Muscle layer of duodenum (tissue), 2 donors: ENCODE measurements around the gene MESP2.
A peak's percentile ranks its signal among the peaks of the same experiment; 100 is the strongest.
"Not testable (repeated sequence)": the region's sequence is repeated elsewhere in the genome, so short reads cannot be mapped to it uniquely, and the experiment has no call there.

Source experiments
- H3K27ac ChIP-seq: one replicate; pipeline ENCODE4 v1.7.0; 2013; ENCODE audit warnings: mild to moderate bottlenecking, low read length
- H3K27me3 ChIP-seq: one replicate; pipeline ENCODE4 v1.7.0; 2013; ENCODE audit warnings: low read depth, mild to moderate bottlenecking, control low read depth, low read length
- H3K36me3 ChIP-seq, 2 donors: one replicate each; pipeline ENCODE4 v1.7.0; 2013; ENCODE audit warnings: low read length in 2 of 2, control low read depth in 1 of 2, mild to moderate bottlenecking in 1 of 2; ENCODE audit not compliant: insufficient read depth in 2 of 2, control insufficient read depth in 1 of 2
- H3K4me1 ChIP-seq, 2 donors: one replicate each; pipeline ENCODE4 v1.7.0; 2013; ENCODE audit warnings: low read length in 2 of 2, mild to moderate bottlenecking in 2 of 2, control low read depth in 1 of 2, moderate library complexity in 1 of 2; ENCODE audit not compliant: insufficient read depth in 2 of 2, control insufficient read depth in 1 of 2
- H3K4me3 ChIP-seq, 2 donors: one replicate each; pipeline ENCODE4 v1.7.0; 2013; ENCODE audit warnings: low read length in 2 of 2, low read depth in 1 of 2, mild to moderate bottlenecking in 1 of 2
- H3K9me3 ChIP-seq, 2 donors: one replicate each; pipeline ENCODE4 v1.7.0; 2013; ENCODE audit warnings: low read length in 2 of 2, control low read depth in 1 of 2, mild to moderate bottlenecking in 1 of 2; ENCODE audit not compliant: control insufficient read depth in 1 of 2
- donor health status: healthy.

MESP2 gene

GRCh38 chr15:89770041-89770440, 6.1 kb upstream of the MESP2 start:
- H3K4me3 ChIP-seq = no peak overlapping the region
- no peaks in the 10 kb centered on the region for H3K36me3 ChIP-seq
- H3K27ac ChIP-seq = no peak overlapping the region
- no peaks in the 10 kb centered on the region for H3K9me3 ChIP-seq
- H3K27me3 ChIP-seq = no peaks in the 10 kb centered on the region
- H3K4me1 ChIP-seq = no peaks in the 10 kb centered on the region

GRCh38 chr15:89772932-89773583, 3.1 kb upstream of the MESP2 start:
- Histone ChIP-seq H3K27me3 (no peaks in the 10 kb centered on the region), H3K27ac (no peak overlapping the region), H3K4me3 (no peak overlapping the region), H3K9me3 (no peaks in the 10 kb centered on the region), H3K36me3 (no peaks in the 10 kb centered on the region), H3K4me1 (peaks cover 0 to 11% of the 10 kb centered on the region in 2 donors)

GRCh38 chr15:89774492-89774891, 1.6 kb upstream of the MESP2 start:
- Histone ChIP-seq H3K4me1 (peaks cover 0 to 11% of the 10 kb centered on the region in 2 donors), H3K4me3 (no peak overlapping the region), H3K9me3 (no peaks in the 10 kb centered on the region), H3K27me3 (no peaks in the 10 kb centered on the region), H3K27ac (no peak overlapping the region), H3K36me3 (no peaks in the 10 kb centered on the region)

GRCh38 chr15:89775815-89776214, 317 bp upstream of the MESP2 start:
- Histone ChIP-seq H3K4me3 (peak overlapping the region in 1 of 2 donors; percentile 52), H3K27me3 (no peaks in the 10 kb centered on the region), H3K4me1 (peaks cover 0 to 11% of the 10 kb centered on the region in 2 donors), H3K36me3 (no peaks in the 10 kb centered on the region), H3K9me3 (no peaks in the 10 kb centered on the region), H3K27ac (no peak overlapping the region)

GRCh38 chr15:89777073-89777751, 1.1 kb downstream of the MESP2 start:
- Histone ChIP-seq H3K4me3 (peak overlapping the region in 1 of 2 donors; percentile 52), H3K9me3 (no peaks in the 10 kb centered on the region), H3K4me1 (peaks cover 0 to 11% of the 10 kb centered on the region in 2 donors), H3K27me3 (no peaks in the 10 kb centered on the region), H3K36me3 (no peaks in the 10 kb centered on the region), H3K27ac (no peak overlapping the region)

GRCh38 chr15:89777782-89778380, 1.7 kb downstream of the MESP2 start:
- no peaks in the 10 kb centered on the region for H3K27me3 ChIP-seq
- no peak overlapping the region for H3K4me3 ChIP-seq
- peaks cover 0 to 11% of the 10 kb centered on the region in 2 donors for H3K4me1 ChIP-seq
- H3K36me3 ChIP-seq = no peaks in the 10 kb centered on the region
- H3K27ac ChIP-seq = no peak overlapping the region
- H3K9me3 ChIP-seq = no peaks in the 10 kb centered on the region

GRCh38 chr15:89778861-89779260, 2.7 kb downstream of the MESP2 start:
- Histone ChIP-seq H3K9me3 (no peaks in the 10 kb centered on the region), H3K27ac (no peak overlapping the region), H3K4me3 (no peak overlapping the region), H3K36me3 (no peaks in the 10 kb centered on the region), H3K27me3 (no peaks in the 10 kb centered on the region), H3K4me1 (peaks cover 0 to 11% of the 10 kb centered on the region in 2 donors)

GRCh38 chr15:89780601-89781000, 4.5 kb downstream of the MESP2 start:
- H3K4me1 ChIP-seq = peaks cover 0 to 11% of the 10 kb centered on the region in 2 donors
- H3K27ac ChIP-seq = no peak overlapping the region
- H3K27me3 ChIP-seq = no peaks in the 10 kb centered on the region
- H3K4me3 ChIP-seq = no peak overlapping the region
- H3K36me3 ChIP-seq = no peaks in the 10 kb centered on the region
- H3K9me3 ChIP-seq = no peaks in the 10 kb centered on the region

GRCh38 chr15:89781055-89781454, 4.9 kb downstream of the MESP2 start:
- no peaks in the 10 kb centered on the region for H3K27me3 ChIP-seq
- H3K9me3 ChIP-seq = no peaks in the 10 kb centered on the region
- H3K4me3 ChIP-seq = no peak overlapping the region
- peaks cover 0 to 7% of the 10 kb centered on the region in 2 donors for H3K4me1 ChIP-seq
- H3K36me3 ChIP-seq = no peaks in the 10 kb centered on the region
- H3K27ac ChIP-seq = no peak overlapping the region

- Histone ChIP-seq H3K4me1 (no peaks in the 10 kb centered on the region), H3K27ac (no peak overlapping the region), H3K27me3 (no peaks in the 10 kb centered on the region), H3K4me3 (no peak overlapping the region), H3K9me3 (no peaks in the 10 kb centered on the region), H3K36me3 (no peaks in the 10 kb centered on the region)
These were observed 5.9 kb downstream of the MESP2 start for GRCh38 chr15:89781891-89782618.

GRCh38 chr15:89782619-89782950, 6.5 kb downstream of the MESP2 start:
- not testable (repeated sequence) for H3K27me3 ChIP-seq, H3K4me1 ChIP-seq, H3K4me3 ChIP-seq, H3K27ac ChIP-seq, H3K36me3 ChIP-seq, H3K9me3 ChIP-seq
